ENCODE data around the gene SUSD5. TPM values are rescaled to one million over a fixed set of nuclear protein-coding genes. Genes with fewer than 3 reads are reported as not detected.
"Not testable (repeated sequence)": the region's sequence is repeated elsewhere in the genome, so short reads cannot be mapped to it uniquely, and the experiment has no call there.

Gene SUSD5
- total RNA-seq, 2 donors from 2014 or later = 0.60 to 0.82 TPM

DNA sequence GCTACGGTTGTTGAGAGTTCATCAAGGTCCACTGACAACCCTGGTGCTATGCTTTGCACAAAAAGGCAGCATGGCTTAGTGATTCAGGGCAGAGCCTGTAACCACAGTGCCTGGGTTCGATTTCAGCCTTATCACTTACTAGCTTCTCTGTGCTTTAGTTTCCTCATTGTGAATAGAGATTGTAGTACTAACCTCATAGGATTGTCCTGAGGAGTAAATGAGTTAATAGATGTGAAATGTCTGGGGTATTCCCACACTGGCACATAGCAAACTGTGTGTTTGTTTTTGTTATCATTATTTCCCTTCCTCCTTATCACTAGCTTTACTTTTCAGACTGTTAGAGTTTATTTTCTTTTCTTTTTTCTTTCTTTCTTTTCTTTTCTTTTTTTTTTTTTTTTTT, 88.5 kb downstream of the SUSD5 start:
- DNase-seq (no peak), ATAC-seq (no peak)
- intact Hi-C loops (cut with DNase I) = loop anchor here in 1 of 2 donors (5.0 kb wide), 1 partner anchor 242 kb away; no protein-coding TSS in a partner anchor

DNA sequence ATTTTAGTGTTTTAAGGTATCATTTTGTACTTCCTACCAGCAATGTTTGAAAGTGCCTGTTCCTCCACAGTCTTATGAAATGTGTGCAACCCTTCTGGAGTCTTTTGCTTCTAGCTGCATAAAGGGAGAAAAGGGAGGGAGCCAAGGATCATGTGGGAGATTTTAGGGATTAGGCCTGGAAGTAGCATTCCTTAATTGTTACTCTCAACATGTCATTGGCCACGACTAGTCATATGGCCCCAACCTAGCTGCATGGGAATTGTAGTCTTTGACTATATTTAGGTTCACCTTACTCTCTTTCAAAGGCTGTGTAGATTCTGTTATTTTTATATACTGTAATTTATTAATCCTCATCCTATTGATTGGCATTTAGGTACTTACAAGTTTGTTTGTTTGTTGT, 89.9 kb downstream of the SUSD5 start:
- intact Hi-C loops (cut with DNase I) = no loop called here
- ATAC-seq (no peak), DNase-seq (no peak)

DNA sequence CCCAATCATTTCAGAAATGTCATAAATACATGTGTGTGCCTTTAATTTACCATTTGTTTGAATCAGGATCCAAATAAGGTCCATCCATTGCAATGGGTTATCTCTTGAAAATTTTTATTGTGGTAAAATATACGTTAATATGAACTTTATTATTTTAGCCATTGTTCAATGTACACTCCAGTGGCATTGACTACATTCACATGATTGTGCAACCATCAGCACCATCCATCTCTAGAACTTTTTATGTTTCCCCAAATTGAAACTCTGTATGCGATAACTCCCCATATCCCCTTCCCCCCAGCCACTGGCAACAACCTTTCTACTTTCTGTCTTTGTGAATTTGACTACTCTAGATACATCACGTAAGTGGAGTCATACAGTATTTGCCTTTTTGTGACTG, 92.8 kb downstream of the SUSD5 start:
- intact Hi-C loops (cut with DNase I) = no loop called here
- DNase-seq = no peak
- ATAC-seq = no peak

DNA sequence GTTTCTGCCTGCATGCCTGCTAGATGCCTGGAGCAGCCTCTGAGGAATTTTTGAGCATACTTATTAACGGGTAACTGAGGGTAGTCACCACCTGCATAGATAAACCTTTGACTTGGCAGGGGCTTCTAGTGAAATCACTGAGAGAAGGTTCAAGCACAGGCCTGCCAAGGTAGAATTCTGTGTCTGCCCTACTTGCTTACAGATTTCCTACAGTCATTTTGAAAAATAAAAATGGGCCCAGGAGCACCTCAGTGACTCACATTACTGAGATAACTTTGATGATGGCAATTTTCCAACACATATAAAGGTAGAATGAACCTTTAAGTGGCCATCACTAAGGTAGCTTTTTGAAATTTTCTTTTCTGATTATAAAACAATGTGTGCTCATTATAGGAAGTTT, 94.0 kb downstream of the SUSD5 start:
- DNase-seq (no peak), ATAC-seq (no peak)
- intact Hi-C loops (cut with DNase I) = no loop called here

DNA sequence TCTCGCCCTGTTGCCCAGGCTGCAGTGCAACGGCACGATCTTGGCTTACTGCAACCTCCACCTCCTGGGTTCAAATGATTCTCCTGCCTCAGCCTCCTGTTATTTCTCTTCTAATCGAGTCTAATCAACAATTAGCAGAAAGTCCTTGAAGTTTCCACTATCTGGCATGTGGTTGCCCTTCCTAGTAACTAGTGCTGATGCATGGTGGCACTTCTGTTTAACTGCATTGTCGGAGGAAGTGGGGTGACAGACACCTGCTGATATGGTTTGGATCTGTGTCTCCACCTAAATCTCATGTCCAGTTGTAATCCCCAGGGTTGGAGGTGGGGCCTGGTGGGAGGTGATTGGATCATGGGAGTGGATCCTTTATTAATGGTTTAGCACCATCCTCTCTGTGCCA, 95.6 kb downstream of the SUSD5 start:
- no peak for DNase-seq
- ATAC-seq = no peak
- intact Hi-C loops (cut with DNase I) = no loop called here

DNA sequence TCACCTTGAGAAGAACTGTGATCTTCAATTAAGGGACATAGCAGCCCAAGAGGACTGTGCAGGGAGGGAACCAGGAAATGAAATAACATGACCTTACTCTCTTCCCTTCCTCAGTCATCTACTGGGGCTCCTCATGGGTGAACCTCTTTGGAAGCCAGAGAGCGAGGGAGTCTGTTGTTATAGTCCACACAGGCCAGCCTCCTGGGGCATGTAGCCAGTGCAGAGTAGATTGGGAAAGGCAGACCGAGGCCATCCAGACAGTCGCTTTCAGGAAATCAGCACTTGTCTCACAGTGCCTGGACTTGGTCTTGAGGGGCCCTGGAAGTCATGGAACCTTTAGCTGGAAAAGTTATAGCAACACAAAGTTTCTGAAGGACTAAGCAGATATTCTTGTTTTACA, 98.7 kb downstream of the SUSD5 start:
- intact Hi-C loops (cut with DNase I) = no loop called here
- peak in 1 of 2 donors; percentile 42 for ATAC-seq
- peak; percentile 33 for DNase-seq

DNA sequence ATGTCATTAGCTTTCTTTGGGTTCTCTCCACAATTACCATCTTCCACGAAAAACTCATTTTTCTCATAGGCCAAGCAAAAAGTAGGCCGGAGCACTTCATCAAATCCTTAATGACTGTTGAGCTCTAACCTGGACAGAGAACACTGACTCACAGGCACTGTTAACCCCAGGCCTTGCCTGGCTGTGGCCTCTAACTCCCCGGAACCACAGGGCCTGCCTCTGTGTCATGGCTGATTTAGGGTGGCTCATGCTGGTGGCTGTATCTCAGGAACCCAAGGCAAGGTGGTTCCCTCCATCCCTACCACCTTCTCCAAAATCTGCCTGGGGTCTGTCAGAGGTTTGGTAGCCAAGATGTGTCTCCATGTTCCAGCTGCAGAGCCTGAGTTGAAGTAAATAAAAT, 101.1 kb downstream of the SUSD5 start:
- no peak for ATAC-seq
- intact Hi-C loops (cut with DNase I) = no loop called here
- no peak for DNase-seq

DNA sequence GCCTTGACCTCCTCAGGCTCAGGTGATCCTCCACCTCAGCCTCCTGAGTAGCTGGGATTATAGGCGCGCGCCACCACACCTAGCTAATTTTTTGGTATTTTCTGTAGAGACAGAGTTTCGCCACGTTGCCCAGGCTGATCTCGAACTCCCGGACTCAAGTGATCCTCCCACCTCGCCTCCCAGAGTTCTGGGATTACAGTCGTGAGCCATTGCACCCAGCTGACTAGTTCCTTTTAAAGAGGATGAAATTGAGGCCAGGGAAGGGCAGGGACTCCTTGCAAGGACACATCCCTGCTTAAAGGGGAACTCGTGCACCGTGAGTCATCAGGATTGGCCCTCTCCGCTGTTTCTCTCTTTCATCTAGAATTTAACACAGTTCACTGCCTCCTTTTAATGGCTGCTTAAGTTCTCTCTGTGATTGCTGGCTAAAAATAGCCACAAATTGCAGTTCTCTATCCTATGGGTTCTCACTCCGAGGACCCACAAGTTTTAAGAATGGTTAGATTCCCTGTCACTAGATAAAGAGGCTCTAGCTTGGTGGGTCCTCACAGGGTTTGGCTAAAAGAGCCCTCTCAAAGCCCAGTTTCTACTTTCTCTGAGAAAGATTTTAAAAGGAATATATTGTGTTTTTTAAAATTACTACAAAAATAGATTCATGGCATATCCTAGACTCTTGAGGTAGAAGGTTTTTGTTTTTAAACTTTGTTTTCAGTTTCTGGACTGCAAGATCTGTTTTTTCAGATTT, 103.4 kb downstream of the SUSD5 start:
- ATAC-seq (peak; percentile 31 to 77), DNase-seq (peak; percentile 80)
- intact Hi-C loops (cut with DNase I) = no loop called here

DNA sequence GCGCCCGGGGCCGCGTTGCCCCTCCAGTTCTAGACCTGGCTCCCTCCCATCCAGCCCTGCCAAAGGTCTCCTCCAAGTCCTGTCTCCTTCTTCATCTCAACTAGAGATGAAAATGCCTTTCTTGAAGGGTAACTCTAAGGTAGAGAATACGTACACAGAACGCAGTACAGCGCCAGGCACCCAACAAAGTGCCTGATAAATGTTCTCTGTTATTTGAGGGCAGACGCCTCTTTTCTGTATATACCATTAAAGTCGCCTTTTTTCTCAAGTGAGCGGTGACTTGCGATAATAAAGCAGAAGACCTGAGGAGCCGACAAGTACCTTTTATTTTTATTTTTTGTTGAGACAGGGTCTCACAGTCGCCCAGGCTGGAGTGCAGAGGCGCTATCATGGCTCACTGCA, 104.0 kb downstream of the SUSD5 start:
- no peak for DNase-seq
- intact Hi-C loops (cut with DNase I) = no loop called here

DNA sequence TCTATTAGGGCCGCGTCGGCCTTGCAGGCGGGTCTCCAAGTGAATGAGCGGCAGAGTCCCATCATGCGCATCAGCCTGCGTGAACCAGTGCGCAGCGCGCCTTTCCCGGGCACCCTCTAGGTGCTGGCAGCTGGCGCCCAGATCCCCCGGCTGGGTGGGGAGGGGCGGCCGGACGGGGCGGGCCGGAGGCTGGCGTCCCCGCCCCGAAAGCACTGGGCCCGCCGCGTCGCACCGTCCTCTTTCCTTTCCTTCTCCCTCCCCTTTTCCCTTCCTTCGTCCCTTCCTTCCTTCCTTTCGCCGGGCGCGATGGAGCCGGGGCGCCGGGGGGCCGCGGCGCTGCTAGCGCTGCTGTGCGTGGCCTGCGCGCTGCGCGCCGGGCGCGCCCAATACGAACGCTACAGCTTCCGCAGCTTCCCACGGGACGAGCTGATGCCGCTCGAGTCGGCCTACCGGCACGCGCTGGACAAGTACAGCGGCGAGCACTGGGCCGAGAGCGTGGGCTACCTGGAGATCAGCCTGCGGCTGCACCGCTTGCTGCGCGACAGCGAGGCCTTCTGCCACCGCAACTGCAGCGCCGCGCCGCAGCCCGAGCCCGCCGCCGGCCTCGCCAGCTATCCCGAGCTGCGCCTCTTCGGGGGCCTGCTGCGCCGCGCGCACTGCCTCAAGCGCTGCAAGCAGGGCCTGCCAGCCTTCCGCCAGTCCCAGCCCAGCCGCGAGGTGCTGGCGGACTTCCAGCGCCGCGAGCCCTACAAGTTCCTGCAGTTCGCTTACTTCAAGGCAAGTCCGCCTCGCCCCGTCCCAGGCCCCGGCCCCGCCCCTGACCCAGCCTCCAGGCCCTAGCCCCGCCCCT, 104.6 kb downstream of the SUSD5 start, which contains the start of gene CRTAP:
Gene CRTAP (plus strand): TSS at position 243 of the 850 bp plus-strand sequence. CDS start 64 bp downstream, at position 307.
- peak; percentile 95 to 96 for ATAC-seq
- intact Hi-C loops (cut with DNase I) = no loop called here
- DNase-seq = peak; percentile 97

More for the DNA sequence above, 104.0 kb downstream of the SUSD5 start:
- ATAC-seq = no peak

DNA sequence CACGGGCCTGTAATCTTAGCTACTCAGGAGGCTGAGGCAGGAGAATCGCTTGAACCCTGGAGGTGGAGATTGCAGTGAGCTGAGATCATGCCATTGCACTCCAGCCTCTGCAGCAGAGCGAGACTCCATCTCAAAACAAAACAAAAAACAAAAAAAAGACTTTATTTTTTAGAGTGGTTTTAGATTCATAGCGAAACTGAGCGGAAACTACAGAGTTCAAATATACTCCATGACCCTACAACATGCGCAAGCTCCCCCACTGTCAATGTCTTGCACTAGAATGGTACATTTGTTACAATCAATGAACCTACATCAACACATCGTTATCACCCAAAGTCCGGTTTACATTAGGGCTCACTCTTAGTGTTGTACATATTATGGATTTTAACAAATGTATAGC, 107.0 kb downstream of the SUSD5 start:
- intact Hi-C loops (cut with DNase I) = no loop called here

DNA sequence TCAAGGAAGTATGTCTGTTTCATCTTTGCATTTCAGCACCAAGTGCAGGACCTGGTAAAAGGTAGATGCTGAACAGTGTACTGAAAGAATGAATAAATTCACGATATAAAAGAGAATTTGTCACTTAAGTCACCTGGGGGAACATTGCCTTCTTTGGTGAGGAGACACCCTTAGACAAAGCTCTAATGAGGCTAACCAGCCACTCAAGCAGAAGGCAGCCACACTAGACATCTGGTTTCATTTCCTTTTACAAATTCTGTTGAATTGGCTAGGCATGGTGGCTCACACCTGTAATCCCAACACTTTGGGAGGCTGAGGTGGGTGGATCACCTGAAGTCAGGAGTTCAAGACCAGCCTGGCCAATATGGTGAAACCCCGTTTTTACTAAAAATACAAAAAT, 111.8 kb downstream of the SUSD5 start:
- intact Hi-C loops (cut with DNase I); ATAC-seq; DNase-seq: not testable (repeated sequence)

More for the DNA sequence above, 107.0 kb downstream of the SUSD5 start:
- no peak for ATAC-seq
- DNase-seq = no peak

DNA sequence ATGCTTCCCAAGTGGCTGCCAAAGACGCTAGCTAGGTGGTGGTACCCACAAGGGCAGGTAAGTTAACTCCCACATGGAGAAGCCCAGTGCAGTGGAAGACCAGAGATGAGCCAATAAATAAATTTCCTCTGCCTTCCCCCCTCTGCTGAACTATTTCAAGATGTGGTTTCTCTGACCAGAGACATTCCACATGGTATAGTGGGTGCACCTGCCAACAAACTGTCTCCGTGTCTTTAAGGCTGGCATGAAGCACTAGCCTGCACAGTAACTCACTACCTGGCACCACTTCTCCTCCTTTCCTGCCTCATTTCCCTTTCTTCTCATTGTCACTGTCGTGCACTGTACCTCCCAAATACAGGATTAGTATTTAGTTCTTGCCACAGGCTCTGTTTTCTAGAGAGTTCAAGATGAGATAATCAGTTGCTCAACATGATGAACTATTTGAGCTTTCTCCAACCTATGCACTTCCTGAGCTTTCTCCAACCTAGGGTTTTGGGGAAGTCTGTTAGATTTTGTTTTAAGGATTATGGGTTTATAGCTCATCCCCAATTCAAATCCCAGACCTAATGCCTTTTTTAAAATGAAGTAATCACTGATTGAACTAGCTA, 113.2 kb downstream of the SUSD5 start:
- intact Hi-C loops (cut with DNase I) = no loop called here
- no peak for ATAC-seq
- DNase-seq = no peak

DNA sequence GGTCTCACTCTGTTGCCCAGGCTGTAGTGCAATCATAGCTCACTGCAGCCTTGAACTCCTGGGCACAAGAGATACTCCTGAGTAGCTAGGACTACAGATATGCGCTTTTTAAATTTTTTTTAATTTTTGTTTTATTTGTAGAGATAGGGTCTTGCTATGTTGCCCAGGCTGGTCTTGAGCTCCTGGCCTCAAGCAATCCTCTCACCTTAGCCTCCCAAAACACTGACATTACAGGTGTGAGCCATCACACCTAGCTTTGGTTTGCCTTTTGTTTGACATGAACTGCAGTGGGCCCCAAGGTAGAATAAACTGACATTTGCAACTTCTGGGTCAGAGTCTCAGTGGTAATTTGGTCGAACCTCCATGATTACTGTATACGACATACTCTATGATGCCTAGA, 113.8 kb downstream of the SUSD5 start:
- ATAC-seq (no peak), DNase-seq (no peak)
- intact Hi-C loops (cut with DNase I) = no loop called here

DNA sequence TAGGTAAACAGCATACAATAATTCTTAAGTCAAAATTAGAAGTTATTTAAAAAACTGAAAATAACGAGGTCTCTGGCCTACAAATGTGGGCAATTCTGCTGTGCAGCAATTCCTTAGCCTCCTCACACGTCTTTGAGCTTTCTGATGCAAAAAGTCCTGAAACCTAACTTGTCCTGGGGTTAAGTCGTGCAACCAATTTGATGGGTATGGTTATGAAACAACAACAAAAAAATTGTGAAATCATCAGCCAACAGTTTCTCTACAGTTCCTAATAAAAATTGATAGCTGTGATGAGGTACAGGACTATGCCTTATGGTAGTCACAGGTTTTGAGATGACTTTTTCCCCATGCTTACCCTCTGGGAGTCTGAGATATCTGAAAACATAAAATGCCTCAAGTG, 115.1 kb downstream of the SUSD5 start:
- DNase-seq (no peak), ATAC-seq (no peak)
- intact Hi-C loops (cut with DNase I) = no loop called here

DNA sequence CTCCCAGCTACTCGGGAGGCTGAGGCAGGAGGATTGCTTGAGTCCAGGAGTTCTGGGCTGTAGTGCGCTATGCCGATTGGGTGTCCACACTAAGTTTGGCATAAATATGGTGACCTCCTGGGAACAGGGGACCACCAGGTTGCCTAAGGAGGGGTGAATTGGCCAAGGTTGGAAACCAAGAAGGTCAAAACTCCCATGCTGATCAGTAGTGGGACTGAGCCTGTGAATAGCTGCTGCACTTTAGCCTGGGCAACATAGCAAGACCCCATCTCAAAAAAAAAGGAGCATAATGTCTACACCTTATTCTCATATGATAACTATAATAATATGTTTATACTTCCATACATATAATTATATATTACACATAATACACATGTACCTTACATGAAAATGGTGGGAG, 115.6 kb downstream of the SUSD5 start:
- no peak for DNase-seq
- ATAC-seq = no peak
- intact Hi-C loops (cut with DNase I) = no loop called here

DNA sequence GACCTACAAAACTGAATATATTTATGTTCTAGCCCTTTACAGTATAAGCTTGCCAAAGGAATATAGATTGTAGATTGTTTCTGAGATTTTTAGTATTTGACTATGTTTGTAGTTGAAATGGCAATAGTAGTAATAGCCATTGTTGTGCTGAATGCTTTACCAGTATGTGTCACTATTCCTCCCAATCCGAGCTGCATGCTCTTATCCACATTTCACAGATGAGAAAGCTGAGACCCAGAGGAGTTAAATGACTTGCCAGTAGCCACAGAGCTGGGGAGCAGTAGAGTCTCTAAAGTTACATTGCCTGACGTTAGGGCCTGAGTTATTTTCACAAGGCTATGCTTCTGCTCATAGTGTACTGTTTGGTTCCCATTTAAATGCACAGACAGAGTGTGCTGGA, 118.4 kb downstream of the SUSD5 start:
- DNase-seq = no peak
- ATAC-seq = no peak
- intact Hi-C loops (cut with DNase I) = no loop called here
